HG02610 (cell line): ENCODE measurements around the gene ZNF594.
"Not testable (repeated sequence)": the region's sequence is repeated elsewhere in the genome, so short reads cannot be mapped to it uniquely, and the experiment has no call there.

ENCODE experiments used
- ATAC-seq: cut with Tn5 transposase; IDR thresholded peaks from one replicate; pipeline ENCODE4 v1.9.1; 2021; ENCODE audit warnings: mild to moderate bottlenecking, moderate library complexity; ENCODE audit not compliant: unreplicated experiment

ZNF594 gene

GRCh38 chr17:5203178-5203907 is 11.7 kb upstream of the ZNF594 start:
- no peak for ATAC-seq

- no peak for ATAC-seq
Measured at GRCh38 chr17:5201011-5201410, 9.3 kb upstream of the ZNF594 start.

DNA sequence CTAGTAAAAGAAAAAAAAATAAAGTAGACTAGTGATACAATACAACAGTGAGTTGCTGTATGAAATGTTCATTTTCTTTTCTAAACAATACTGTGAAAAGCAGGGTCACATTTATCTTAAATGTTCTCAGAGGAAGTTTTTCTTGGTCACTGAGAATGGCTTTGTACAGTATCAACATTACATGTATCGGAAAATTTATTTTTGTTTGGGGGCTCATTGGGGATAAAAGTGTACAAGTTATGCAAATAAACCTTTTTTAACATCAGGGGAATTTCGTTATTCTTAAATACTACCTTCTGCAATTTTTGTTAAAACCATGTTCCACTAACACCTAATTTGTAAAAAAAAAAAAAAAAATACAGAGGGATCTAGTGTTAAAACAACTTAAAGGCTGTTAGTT is 8.7 kb upstream of the ZNF594 start:
- ATAC-seq = no peak

- ATAC-seq = no peak
Measured at GRCh38 chr17:5198472-5198871, 6.8 kb upstream of the ZNF594 start.

DNA sequence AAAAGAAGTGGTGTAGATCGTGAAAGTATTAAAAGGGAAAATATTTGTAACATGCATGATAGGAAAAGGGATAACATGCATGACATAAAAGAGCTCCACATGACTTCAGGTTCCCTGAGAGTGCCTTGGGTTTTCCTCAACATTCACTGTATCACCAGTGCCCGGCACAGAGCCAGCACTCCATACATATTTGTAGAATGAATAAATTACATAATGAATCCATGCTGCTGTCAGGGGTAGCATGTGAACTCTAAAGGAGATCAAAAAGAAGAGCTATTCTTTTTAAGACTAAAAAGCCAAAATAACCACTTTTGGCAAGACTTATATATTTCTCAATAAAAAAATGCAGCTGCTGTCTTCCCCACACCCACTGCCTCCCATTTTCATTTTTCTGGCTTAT is 2.7 kb upstream of the ZNF594 start:
- no peak for ATAC-seq

DNA sequence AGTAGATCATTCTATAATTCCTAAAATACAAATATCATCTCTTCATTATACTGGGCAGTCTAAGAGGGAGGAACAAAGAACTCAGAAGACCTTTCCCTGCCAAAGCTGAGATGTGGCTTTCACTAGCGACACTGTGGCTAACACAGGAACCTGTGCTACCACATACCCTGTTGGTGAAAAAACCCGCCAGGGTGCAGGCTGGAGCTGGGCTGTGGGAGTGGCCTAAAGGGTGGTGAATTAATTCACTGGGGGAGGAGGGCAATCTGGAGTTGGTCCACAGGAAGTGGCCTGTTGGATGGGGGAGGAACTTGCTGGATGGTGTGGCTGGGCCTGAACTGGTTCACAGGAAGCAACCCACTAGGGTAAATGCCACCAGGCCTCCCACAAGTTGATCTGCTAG is 7.4 kb downstream of the ZNF594 start:
- no peak for ATAC-seq

DNA sequence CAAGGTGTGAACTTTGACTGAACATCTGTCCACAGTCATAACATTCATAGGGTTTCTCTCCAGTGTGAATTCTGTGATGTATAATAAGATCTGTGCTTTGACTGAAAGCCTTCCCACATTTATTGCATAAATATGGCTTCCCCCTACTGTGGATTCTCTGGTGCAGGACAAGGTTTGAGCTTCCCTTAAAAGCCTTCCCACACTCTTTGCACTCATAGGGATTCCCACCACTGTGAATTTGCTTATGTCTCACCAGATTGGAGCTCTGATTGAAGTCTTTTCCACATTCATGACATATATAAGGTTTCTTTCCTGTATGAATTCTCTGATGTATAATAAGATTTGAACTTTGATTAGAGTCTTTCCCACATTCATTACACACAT is 8.3 kb downstream of the ZNF594 start:
- no peak for ATAC-seq

- ATAC-seq = no peak
Measured at GRCh38 chr17:5182597-5183409, 8.9 kb downstream of the ZNF594 start.

GRCh38 chr17:5181509-5182305 is 10.0 kb downstream of the ZNF594 start:
- no peak for ATAC-seq

GRCh38 chr17:5179003-5179402 is 12.7 kb downstream of the ZNF594 start:
- ATAC-seq = no peak

DNA sequence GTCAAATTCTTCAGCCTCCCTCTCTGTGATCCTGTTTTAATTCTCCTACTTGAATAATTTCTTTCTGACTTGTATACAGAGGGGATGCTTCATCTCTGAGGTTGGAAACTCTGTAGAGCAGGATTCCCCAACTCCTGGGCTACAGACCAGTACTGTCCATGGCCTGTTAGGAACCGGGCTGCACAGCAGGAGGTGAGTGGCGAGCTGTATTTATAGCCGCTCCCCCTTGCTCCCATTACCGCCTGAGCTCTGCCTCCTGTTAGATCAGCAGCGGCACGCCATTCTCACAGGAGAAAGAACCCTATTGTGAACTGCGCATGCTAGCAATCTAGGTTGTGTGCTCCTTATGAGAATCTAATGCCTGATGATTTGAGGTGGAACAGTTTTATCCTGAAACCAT is 16.6 kb downstream of the ZNF594 start:
- ATAC-seq = not testable (repeated sequence)

DNA sequence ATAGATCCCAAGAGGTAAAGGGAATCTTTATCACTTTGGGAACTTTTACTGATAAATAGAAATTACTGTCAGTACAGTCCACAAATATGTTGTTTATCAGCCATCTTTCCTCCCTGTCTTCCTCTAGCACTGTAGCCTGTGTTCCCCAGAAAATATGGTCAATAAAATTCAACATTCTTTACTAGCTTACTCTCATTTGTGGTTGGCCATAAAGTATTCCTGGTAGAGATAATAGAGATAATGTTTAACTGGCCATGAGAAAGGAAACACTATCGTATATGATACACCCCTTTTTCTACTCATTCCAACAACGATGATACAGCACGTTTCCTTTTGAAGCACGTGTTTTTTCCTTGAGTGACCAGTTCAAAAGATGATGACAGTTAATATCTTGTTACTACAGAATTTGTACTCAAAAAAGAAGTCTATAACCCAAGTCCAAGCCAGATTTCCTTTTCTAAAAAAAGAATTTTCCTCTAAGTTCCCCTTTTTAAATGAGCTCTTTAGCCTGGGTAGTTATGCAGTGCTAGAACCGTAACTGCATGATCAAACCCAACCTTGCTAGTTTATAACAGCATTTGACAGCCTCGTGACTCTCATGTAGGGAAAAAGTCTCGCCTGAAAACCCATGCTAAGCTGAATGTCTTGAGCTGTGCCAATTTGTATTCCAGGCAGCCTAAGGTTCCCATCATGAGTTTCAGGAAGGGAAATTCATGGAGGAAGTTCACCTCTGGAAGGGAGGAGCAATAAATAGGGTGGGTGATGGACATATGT is 25.7 kb downstream of the ZNF594 start:
- ATAC-seq = not testable (repeated sequence)

- no peak for ATAC-seq
Measured at GRCh38 chr17:5164436-5164835, 27.2 kb downstream of the ZNF594 start.

- not testable (repeated sequence) for ATAC-seq
Measured at GRCh38 chr17:5161793-5162192, 29.9 kb downstream of the ZNF594 start.

- ATAC-seq = not testable (repeated sequence)
Measured at GRCh38 chr17:5160702-5161101, 31.0 kb downstream of the ZNF594 start.

DNA sequence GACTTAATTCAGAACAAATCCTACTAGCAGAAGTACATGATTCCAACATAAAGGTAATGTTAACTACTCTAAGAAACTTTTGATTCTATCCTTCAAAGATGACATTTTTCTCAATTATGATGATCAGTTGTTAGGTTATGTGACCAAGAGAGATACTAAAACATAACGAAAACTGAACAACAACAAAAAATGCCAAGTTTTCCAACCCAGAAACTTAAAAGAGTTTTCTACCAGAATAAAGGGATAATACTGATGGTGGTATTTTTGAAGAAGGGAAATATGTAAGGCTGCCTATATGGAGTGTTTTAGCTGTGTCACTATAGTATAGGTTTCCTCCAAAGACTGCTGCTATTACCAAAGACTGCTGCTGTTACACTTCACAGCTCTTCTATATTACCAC is 45.5 kb downstream of the ZNF594 start:
- not testable (repeated sequence) for ATAC-seq

- not testable (repeated sequence) for ATAC-seq
Measured at GRCh38 chr17:5142877-5143276, 48.8 kb downstream of the ZNF594 start.

- no peak for ATAC-seq
Measured at GRCh38 chr17:5139458-5139732, 52.3 kb downstream of the ZNF594 start.

GRCh38 chr17:5138616-5139457 is 52.8 kb downstream of the ZNF594 start:
- no peak for ATAC-seq

GRCh38 chr17:5138198-5138544 is 53.5 kb downstream of the ZNF594 start:
- not testable (repeated sequence) for ATAC-seq
